Transverse colon (tissue), 4 donors: Measurements from ENCODE around the gene AREG. TPM values are rescaled to one million over a fixed set of nuclear protein-coding genes. Genes with fewer than 3 reads are reported as not detected.

ENCODE experiments used
- DNase-seq: peaks from one replicate; pipeline ENCODE4 v3.0.0-alpha.2; 2019
- H3K27ac ChIP-seq, 4 donors: fragments of 200-600 bp; sonication (generic); 2 replicates each; pipeline ENCODE4 v1.5.1; 2016 to 2018; ENCODE audit warnings: inconsistent platforms in 4 of 4
- H3K27me3 ChIP-seq: fragments of 200-600 bp; sonication (generic); 2 replicates; pipeline ENCODE4 v1.5.1; 2017; ENCODE audit warnings: inconsistent platforms
- H3K36me3 ChIP-seq, 4 donors: fragments of 200-600 bp; sonication (generic); 2 replicates each; pipeline ENCODE4 v1.5.1; 2017 to 2019; ENCODE audit warnings: inconsistent platforms in 4 of 4
- H3K4me1 ChIP-seq, 4 donors: fragments of 200-600 bp; sonication (generic); 2 replicates each; pipeline ENCODE4 v1.5.1; 2017 to 2020; ENCODE audit warnings: inconsistent platforms in 4 of 4
- H3K4me3 ChIP-seq, 4 donors: fragments of 200-600 bp; sonication (generic); 1 replicate in 1 of 4; 2 replicates in 3 of 4; pipeline versions ENCODE4 v1.5.1 to v1.6.1; 2017 to 2019; ENCODE audit warnings: inconsistent platforms in 4 of 4
- H3K9me3 ChIP-seq, 2 donors: fragments of 200-600 bp; sonication (generic); 2 replicates each; pipeline ENCODE4 v1.5.1; 2017 to 2019; ENCODE audit warnings: inconsistent platforms in 2 of 2
- CTCF ChIP-seq, 5 experiments: fragments of 200-600 bp in 3 of 5; fragments of 450-650 bp in 2 of 5; sonication (generic) in 3 of 5; IDR thresholded peaks; 1 replicate in 2 of 5; 2 replicates in 3 of 5; pipeline ENCODE4 v1.5.1; 2016 to 2017; ENCODE audit warnings: antibody characterized with exemption in 5 of 5, inconsistent platforms in 3 of 5, mild to moderate bottlenecking in 2 of 5, moderate library complexity in 1 of 5
- EP300 ChIP-seq: sonication (generic); formaldehyde crosslinking; IDR thresholded peaks from one replicate; pipeline ENCODE4 v1.6.1; 2017; ENCODE audit warnings: antibody characterized with exemption, low read depth
- POLR2A ChIP-seq: fragments of 450-650 bp; IDR thresholded peaks from one replicate; pipeline ENCODE4 v1.6.1; 2016; ENCODE audit warnings: antibody characterized with exemption, mild to moderate bottlenecking, moderate library complexity
- POLR2AphosphoS5 ChIP-seq, 3 donors: sonication (generic); formaldehyde crosslinking; IDR thresholded peaks; one replicate each; pipeline ENCODE4 v1.6.1; 2016; ENCODE audit warnings: antibody characterized with exemption in 3 of 3
- WGBS, 2 donors: methylation state at CpG; one replicate each; pipeline ENCODE4 v1.1.5; 2018; ENCODE audit warnings: low coverage in 1 of 2; 5-methylcytosine and 5-hydroxymethylcytosine counted together
- in situ Hi-C, 4 donors: fragments of 200-750 bp; cut with MboI; loops; one replicate each; pipeline versions ENCODE4 v1.15.0 to v1.15.1; 2017; ENCODE audit warnings: low sequenced_read_pairs in 3 of 4, low pct_ligation_motif_present in 1 of 4, low pct_unique_long_range_greater_than_20kb in 1 of 4
- intact Hi-C: fragments of 100-400 bp; cut with DNase I; formaldehyde crosslinking; loops from one replicate; pipeline ENCODE4 v1.15.1; 2023; ENCODE audit warnings: low total_unique reads
- total RNA-seq, 4 donors: library from RNA; depleted of rRNA; stranded (reverse); fragments of >200 nt; gene quantifications; one replicate each; pipeline ENCODE4 v1.1.0, GENCODE V29; 2016

AREG gene
- total RNA-seq, 4 donors from 2014 or later: 16.4 to 44.2 (median 27.1) TPM

- intact Hi-C loops (no loop called here), in situ Hi-C loops (no loop called here)
- Histone ChIP-seq H3K27ac (no peak overlapping the region), H3K27me3 (no peaks in the 10 kb centered on the region), H3K4me1 (peaks cover 0 to 15% (median 2%) of the 10 kb centered on the region in 4 donors), H3K9me3 (no peaks in the 10 kb centered on the region), H3K36me3 (no peaks in the 10 kb centered on the region), H3K4me3 (no peak overlapping the region)
- TF ChIP-seq POLR2AphosphoS5 (IDR thresholded peaks at IDR 0.05) (no peak), CTCF (IDR thresholded peaks at IDR 0.05) (no peak), EP300 (no peak), POLR2A (no peak)
- no peak for DNase-seq
- WGBS, 2 donors: 86 to 87% methylated on average over 3 to 10 of the region's 10 CpGs
These were observed 44.5 kb upstream of the AREG start for GRCh38 chr4:74400395-74400794.

- no peak overlapping the region for H3K4me3 ChIP-seq
- H3K4me1 ChIP-seq: peaks cover 0 to 3% (median 0%) of the 10 kb centered on the region in 4 donors
- no peak for DNase-seq
- H3K9me3 ChIP-seq: no peaks in the 10 kb centered on the region
- in situ Hi-C loops: no loop called here
- intact Hi-C loops: no loop called here
- WGBS, 2 donors: 60 to 62% methylated on average over 5 of the region's 5 CpGs
- no peaks in the 10 kb centered on the region for H3K27me3 ChIP-seq
- H3K27ac ChIP-seq: no peak overlapping the region
- no peaks in the 10 kb centered on the region for H3K36me3 ChIP-seq
- TF ChIP-seq CTCF (IDR thresholded peaks at IDR 0.05): no peak
- no peak for TF ChIP-seq POLR2A
- no peak for TF ChIP-seq EP300
- TF ChIP-seq POLR2AphosphoS5 (IDR thresholded peaks at IDR 0.05): no peak
These were observed 42.1 kb upstream of the AREG start for GRCh38 chr4:74402692-74403456.

- DNase-seq: no peak
- H3K36me3 ChIP-seq: no peaks in the 10 kb centered on the region
- TF ChIP-seq POLR2A (no peak), EP300 (no peak), POLR2AphosphoS5 (IDR thresholded peaks at IDR 0.05) (no peak), CTCF (IDR thresholded peaks at IDR 0.05) (no peak)
- intact Hi-C loops (no loop called here), in situ Hi-C loops (no loop called here)
- H3K9me3 ChIP-seq: no peaks in the 10 kb centered on the region
- no peaks in the 10 kb centered on the region for H3K27me3 ChIP-seq
- H3K4me3 ChIP-seq: no peak overlapping the region
- no peak overlapping the region for H3K27ac ChIP-seq
- peaks cover 0 to 4% (median 2%) of the 10 kb centered on the region in 4 donors for H3K4me1 ChIP-seq
These were observed 37.0 kb upstream of the AREG start for GRCh38 chr4:74407891-74408290.

GRCh38 chr4:74408639-74409038 lies 36.3 kb upstream of the AREG start:
- Histone ChIP-seq H3K4me1 (peaks cover 0 to 4% (median 2%) of the 10 kb centered on the region in 4 donors), H3K27ac (no peak overlapping the region), H3K27me3 (no peaks in the 10 kb centered on the region), H3K4me3 (no peak overlapping the region), H3K36me3 (no peaks in the 10 kb centered on the region), H3K9me3 (no peaks in the 10 kb centered on the region)
- TF ChIP-seq POLR2AphosphoS5 (IDR thresholded peaks at IDR 0.05): no peak
- TF ChIP-seq CTCF (IDR thresholded peaks at IDR 0.05): no peak
- no peak for TF ChIP-seq EP300
- no peak for TF ChIP-seq POLR2A
- intact Hi-C loops: no loop called here
- in situ Hi-C loops: no loop called here
- DNase-seq: no peak
- WGBS, 2 donors: 89 to 92% methylated on average over 1 to 3 of the region's 3 CpGs
